ENCODE measurements around the gene EXTL2.
"Not testable (repeated sequence)": the region's sequence is repeated elsewhere in the genome, so short reads cannot be mapped to it uniquely, and the experiment has no call there.

The EXTL2 gene

DNA sequence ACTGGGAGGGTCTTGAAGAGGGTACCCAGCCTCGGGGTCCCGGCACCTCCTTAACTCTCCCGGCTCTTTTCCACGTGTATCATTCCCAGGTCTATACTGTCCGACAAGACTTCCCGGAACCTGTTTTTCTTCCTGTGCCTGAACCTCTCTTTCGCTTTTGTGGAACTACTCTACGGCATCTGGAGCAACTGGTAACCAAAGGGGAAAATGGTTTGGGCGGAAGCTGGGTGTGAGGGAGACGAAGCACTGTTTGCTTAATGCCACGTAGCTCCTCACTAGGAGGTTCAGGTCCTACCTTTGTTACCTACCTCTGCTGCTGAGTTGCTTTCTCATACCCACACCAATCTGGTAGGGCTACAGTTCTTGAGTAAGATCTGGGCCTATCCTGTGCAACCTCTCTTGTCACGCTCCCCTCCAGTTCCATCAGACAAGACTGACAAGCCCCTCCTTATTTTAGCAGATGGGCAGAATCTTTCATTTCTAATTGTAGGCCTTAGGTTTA is 1.9 kb upstream of the EXTL2 start:
- peak; percentile 56 for DNase-seq

DNA sequence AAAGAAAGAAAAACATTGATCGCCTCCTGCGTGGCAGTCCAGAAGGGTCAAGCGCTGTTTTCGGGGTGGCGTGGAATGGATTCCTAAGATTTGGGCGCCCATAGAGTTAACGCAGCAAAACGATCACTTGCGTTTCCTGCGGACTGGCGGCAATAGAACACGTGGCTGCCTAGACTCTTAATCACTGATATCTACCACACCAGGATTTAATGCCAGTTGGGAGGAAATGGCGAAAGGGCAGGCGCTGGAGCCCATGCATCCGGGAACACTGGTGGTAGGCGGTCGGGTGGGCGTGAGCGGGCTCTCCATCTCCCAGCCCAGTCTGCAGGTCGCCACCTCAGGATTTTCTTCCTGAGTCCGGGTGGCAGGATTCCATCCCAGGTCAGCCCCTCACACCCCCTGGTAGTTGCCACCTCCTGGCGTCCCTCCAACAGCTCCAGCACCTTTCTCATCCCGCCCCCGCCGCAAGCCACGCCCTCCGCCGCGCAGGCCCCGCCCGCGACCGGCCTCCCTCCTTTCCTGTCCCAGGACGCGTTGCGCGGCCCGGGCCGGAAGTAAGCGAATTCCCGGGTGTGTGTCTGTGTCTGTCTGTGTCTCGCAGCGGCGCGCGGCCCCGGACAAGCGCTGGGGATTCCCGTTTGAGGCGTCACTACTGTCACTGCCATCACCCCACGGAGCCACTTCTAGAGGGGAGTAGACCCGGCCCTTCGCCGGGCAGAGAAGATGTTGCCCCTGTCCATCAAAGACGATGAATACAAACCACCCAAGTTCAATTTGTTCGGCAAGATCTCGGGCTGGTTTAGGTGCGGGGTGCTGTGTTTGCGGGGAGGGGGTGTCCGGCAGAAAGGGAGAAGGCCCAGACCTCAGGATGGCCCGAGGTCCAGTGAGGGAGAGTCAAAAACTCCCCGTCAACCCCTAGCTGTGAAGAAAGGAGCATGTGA is 1.2 kb upstream of the EXTL2 start, which contains the start of gene SLC30A7:
TSS of gene SLC30A7 (plus strand) at position 551 of the 941 bp plus-strand sequence. CDS start at position 724, 173 bp downstream.
- DNase-seq = peak; percentile 90

DNA sequence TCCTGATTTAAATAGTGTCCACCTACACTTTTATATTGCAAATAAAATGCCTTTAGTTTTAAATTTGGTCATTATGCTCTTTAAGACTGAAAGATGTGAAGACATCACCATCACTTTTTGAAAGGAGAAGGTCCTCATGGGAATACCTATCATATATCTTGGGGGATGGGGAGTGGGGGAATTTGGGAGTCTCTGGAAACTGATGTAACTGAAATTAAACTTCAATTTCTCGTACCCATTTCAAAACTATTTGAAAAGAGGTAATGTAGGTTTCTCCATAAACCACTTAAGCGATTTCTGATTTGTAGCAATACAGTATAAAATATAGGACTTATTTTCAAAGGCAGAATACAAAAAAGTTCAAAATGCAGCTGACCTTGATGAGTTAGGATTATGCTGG is 924 bp downstream of the EXTL2 start:
- DNase-seq = no peak

DNA sequence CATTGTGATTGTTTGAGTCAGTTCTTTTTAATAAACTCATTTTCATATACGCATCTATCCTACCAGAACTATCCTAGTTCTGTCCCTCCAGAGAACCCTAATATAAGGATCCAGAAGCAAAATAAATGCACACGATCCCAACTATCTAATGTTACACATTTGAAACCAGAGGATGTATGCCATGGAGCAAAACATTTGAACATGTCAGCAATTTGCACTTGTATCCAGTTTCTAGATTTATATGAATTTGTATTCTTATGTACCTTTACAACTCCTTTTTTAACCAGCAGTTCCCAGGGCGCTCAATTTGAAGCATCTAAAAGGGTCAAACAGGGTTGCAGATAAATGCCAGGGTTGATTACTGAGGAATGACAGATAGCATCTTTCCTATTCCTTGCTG is 2.1 kb downstream of the EXTL2 start:
- no peak for DNase-seq

DNA sequence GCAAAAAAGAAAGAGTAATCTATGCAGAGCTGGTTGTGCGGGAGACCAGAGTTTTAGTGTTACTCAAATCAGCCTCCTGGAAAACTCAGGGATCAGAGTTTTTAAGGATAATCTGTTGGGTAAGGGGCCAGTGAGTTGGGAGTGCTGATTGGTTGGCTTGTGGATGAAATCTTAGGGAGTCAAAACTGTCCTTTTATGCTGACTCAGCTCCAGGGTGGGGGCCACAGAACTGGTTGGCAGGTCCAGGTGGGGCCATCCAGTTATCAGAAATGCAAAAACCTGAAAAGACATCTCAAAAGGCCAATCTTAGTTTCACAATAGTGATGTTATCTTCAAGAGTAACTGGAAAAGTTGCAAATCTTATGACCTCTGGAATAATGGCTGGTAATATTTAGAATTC is 3.3 kb downstream of the EXTL2 start:
- DNase-seq = no peak

DNA sequence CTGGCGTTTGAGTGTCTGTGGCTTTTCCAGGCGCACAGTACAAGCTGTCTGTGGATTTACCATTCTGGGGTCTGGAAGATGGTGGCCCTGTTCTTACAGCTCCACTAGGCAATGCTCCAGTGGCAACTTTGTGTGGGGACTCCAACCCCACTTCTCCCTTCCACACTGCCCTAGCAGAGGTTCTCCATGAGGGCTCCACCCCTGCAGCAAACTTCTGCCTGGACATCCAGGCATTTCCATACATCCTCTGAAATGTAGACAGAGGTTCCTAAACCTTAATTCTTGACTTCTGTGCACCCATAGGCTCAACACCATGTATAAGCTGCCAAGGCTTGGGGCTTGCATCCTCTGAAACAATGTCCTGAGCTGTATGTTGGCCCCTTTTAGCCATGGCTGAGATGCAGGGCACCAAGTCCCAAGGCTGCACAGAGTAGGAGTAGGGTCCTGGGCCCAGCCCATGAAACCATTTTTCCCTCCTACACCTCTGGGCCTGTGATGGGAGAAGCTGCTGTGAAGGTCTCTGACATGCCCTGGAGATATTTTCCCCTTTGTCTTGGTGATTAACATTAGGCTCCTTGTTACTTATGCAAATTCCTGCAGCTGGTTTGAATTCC is 4.7 kb downstream of the EXTL2 start:
- not testable (repeated sequence) for DNase-seq

DNA sequence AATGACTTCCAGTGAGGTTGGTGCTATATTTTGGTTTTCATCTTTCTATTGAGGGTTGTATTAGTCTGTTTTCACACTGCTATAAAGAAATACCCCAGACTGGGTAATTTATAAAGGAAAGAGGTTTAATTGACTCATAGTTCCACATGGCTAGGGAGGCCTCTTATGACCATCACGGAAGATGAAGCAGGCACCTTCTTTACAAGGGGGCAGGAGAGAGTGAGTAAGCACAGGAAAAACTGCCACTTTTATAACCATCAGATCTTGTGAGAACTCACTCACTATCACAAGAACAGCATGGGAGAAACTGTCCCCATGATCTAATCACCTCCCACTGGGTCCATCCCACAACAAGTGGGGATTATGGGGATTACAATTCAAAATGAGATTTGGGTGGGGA is 5.6 kb downstream of the EXTL2 start:
- not testable (repeated sequence) for DNase-seq

DNA sequence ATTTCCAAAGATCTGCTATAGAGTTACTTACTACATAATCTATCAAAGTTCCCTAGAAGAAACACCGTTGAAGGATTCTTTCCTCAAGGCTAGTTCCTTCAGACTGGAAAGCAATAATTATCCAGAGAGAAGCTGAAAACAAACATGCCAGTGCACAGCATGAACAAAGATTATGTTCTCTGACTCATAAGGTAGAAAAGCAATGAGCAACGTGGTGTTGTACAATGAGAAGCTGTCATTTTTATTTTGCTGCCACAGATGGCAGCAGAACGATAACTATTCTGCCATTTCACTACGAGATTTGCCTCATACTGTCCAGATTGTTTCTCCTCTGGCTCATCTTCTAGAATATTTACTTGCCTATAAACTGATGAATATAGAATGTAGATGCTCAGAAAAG is 10.7 kb downstream of the EXTL2 start:
- DNase-seq = peak; percentile 12

DNA sequence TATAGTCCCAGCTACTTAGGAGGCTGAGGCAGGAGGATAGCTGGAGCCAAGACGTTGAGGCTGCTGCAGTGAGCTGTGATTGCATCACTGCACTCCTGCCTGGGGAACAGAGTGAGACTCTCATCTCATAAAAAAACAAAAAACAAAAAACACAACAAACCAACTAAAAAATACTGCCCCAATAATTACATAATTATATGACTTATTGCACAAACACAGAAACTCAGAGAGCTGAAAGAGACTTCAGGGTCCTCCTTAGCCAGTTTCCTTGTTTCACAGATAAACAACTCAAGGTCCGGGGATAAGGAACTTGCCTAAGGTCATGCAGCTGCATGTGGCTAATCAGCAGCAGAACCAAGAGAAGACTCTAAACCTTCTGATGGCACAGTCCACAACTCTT is 11.9 kb downstream of the EXTL2 start:
- no peak for DNase-seq

DNA sequence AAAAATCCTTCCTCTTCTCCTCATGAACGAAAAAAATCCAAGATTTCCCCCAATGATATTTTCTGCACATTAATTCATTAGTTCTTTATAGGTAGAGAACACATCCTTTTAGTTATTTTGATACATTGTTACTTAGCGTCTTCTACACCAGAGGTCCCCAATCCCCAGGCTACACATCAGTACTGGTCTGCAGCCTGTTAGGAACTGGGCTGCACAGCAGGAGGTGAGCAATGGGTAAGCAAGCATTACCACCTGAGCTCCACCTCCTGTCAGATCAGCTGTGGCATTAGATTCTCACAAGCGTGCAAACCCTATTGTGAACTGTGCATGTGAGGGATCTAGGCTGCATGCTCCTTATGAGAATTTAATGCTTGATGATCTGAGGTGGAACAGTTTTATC is 13.0 kb downstream of the EXTL2 start:
- no peak for DNase-seq

DNA sequence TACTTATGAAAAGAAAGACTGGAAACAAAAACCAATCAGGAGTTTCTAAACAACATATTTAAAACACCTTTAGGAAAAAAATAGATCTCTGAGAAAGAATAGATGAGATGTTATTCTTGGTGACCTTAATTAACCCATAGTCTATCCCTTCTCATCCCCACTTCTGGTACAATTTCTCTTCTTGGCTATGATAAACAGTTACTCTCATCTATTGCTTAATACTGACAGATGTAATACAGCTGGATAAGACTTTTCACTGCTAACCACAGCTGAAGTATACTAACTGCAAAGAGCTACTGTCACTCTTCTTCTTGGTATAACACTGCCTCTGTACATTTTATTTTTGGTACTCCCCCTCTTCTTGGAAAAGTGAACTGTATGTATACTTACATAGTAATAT is 15.2 kb downstream of the EXTL2 start:
- no peak for DNase-seq

DNA sequence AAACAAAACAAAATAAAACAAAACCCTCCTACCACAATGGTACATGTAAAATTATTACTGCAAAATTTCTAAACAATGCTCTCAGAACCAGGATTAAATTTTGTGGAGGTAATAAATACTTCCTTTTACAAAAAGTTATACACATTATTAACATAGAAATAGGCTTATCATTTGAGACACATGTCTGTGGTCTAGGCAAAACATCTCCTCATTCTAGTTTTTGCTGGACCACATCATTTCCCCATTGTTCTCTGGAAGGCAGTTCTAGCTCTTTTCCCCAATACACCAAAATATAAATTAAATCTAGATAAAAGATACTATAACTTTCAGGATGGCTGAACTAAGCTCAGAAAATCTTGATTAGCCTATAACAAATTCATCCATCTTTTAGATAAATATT is 18.4 kb downstream of the EXTL2 start:
- no peak for DNase-seq

DNA sequence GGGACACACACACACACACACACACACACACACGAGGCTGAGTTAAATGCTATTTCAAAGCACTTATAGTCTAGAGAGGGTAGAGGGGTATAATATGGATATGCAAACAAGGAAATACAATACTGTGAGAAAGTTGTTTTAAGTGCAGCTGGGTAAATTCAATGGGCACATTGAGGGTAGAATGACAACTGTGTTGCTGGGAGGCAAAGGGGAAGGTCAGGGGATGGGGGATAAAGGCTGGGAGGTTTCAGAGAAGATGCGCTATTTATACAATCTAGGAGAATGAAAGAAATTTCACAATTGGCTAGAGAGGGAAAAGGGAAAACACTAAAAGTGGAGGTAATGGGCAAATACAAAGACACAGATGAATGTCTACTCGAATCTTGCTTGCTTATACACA is 19.4 kb downstream of the EXTL2 start:
- DNase-seq = peak; percentile 5

DNA sequence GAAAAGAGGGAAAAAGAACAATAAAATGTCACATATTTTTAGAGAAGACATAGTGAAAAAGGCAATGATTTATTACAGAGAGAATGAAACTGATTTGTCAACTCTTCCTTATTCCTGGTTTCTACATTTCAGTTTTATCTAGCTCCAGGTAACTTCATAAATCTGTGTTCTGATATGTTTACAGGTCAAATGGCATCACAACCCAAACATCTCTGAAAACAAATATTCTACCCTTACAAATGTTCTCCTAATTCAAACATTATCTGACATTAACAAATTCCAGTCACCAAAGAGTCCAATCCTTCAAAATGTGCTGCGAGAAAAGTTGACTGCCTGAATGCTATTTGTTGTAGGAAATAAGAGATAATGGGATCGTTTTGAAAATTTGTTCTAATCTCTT is 20.2 kb downstream of the EXTL2 start:
- DNase-seq = no peak

DNA sequence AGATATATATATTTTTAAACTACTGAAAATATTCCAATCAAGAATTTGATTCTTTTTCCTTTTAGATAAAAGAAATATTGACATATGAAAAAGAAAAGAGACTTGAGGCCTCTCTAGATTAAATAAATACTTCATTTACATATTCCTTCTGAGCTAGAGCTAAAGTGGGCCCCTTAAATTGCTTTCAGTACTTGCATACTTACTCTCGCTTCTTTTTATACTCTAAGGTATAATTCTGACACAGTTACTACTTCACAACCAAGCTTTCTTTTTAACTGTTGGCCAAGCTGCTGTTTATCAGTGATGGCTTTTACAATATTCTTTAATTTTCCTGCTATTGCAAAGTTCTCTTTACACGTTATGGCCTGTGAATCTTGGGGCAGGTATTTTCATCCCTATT is 24.6 kb downstream of the EXTL2 start:
- DNase-seq = no peak

DNA sequence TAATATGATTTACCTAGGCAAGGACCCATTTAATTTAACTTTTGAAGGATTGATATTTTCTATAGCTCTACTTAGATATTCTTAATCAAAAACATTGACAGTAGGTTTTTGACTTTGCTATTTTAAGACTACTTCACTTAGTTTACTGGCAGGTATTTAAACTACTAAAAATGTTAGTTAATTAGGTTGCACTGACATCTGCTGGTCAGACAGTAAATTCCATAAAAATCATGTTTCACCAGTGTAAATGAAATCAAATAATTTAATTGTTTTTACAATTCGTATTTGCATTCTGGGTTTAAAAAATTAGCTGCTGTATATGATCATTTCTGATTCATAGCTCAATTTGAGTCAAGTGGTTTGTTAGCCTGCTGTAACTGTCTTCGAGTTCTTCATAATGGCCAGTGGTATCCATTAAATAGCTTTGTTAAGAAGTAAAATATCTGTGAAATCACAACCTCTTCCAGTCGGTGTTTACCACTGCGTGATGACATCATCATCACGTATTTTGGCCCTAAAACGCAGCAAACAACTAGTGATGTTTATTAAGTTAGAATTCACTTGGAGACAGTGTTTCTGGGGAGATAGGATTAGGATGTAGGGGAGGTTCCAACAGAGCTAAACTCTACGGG is 26.2 kb downstream of the EXTL2 start:
- DNase-seq = peak; percentile 48

DNA sequence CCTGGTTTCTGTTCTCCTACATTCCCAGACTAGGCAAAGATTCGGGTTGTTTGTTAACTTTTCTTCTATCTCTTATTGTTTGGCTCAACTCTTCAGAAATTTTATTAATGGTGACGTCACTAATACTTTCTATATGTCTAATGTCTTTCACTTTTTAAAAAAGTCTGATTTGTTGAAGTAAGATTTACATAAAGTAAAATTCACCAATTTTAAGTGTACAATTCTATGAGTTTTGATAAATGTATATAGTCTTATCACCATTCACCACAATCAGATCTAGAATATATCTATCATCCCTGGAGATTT is 27.8 kb downstream of the EXTL2 start:
- no peak for DNase-seq

DNA sequence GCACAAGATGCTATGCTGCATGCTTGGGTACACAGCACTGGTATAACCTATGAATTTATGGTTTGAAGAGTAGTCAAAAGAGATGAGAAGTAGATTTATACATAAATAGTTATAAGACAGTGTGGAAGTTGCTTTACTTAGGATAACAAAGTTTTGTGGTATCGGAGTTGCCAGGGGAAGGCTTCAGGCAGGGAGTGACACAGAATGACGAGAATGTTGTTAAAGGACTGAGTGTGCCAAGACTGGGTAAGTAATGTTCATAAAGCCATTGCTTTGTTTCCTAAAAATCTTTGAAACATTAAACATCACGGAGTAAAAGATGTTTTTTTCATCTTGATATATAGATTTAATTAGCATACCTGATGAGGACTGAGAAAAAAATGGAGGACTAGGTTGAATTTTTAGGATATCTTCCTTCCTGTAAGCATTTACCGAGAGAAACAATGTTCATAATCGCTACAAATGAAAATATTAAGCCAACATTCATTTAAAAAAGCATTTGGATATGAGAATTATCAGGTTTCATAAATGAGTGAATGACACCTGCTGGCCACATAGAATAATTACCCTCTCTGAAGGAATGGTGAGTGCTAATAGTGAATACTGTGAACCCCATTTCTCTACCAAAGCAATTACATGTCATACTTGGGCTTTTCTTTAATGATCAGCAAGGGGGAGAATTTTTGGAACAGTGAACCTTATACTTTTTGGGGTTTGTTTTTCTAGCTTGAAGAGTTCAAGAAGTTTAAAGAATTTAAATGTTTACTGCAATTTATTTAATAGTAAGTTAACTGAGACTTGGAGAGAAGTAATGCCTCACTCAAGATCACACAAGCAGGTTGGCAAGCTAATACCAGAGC is 28.4 kb downstream of the EXTL2 start:
- DNase-seq = peak; percentile 62

DNA sequence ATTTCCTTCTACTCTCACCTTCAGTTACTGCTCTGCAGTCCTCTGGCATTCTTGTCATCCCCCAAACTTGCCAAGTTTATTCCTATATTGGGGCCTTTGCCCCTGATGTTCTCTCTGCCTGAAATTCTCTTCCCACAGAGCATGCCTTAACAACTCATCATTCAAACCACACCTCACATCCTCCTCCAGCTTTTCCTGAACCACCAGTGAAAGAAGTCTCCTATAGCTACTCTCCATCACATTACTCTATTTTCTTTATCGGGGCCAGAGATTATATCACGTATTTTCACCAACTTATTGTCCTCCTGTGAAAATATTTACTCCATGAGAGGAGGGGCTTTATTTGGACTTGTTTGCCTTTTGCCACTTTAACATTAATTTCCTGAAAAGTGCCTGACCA is 32.1 kb downstream of the EXTL2 start:
- DNase-seq = no peak

DNA sequence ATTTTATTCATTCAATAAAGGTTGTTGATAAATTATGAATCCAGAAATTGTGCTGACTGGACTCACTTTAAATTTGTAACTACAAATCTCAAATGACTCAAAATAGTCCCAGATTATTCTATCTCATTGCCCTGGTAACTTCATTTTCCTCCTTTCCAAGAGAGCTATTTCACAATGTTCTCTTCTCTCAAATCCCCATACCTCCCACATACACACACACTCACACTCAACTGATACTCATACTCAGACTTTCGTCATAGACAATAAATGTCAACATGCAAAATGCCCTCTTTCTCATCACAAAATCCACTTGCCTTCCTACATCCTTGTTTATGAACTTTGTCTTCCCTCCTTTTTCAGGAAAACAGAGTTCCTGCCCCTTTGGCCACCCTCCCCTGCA is 33.3 kb downstream of the EXTL2 start:
- no peak for DNase-seq

DNA sequence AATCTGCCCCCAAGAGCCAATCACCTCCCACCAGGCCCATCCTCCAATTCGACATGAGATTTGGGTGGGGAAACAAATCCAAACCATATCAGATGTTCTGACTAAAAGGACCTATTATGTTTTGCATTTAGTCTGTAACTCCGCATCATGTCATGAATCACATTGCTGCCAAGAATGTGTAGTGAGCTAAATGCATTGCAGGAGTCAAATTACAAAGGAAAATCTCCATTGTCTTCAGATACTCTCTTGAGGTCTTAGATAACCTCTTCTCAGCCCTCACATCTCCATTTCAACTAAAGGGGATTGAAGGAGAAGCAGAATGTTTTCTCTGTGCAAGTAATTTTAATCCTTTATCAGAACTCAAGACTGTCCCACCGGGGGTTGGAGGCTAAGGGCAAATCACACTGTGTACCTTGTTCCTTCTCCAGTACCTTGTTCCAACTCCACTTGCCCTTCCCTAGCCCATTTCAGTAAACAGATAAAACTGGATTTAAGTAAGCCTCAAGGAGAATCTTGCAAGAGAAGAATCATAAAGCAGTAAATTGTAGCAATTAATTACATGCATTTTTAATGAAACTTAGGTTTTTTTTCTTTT is 34.1 kb downstream of the EXTL2 start:
- DNase-seq = peak; percentile 63

DNA sequence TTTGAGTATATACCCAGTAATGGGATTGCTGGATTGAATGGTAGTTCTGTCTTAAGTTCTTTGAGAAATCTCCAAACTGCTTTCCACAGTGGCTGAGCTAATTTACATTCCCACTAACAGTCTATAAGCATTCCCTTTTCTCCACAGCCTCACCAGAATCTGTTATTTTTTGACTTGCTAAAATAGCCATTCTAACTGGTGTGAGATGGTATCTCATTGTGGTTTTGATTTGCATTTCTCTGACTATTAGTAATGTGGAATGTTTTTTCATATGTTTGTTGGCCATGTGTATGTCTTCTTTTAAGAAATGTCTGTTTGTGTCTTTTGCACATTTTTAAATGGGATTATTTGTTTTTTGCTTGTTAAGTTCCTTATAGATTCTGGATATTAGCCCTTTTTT is 39.5 kb downstream of the EXTL2 start:
- not testable (repeated sequence) for DNase-seq

DNA sequence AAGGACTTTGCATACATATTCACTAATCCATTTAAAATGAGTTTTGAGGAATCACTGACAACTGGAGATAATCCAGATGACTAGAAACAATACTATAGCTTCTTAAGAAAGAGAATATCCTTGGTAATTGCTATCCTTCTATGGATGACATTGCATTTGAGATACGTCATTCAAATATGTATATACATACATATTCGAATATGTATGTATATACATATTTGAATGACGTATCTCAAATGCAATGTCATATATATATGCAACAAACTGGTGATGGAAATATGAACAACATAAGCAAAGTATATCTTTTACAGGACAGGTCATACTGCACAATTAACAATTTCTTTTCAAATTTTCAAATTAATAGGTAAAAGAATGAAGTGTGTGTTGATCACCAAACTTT is 41.7 kb downstream of the EXTL2 start:
- DNase-seq = no peak
